ENCODE results near the gene TMEM260. TPM values are rescaled to one million over a fixed set of nuclear protein-coding genes. Genes with fewer than 3 reads are reported as not detected.

Gene TMEM260
- polyA plus RNA-seq, 1 of the 3 experiments (the other 2 are of a cell fraction), result 5.4 TPM

DNA sequence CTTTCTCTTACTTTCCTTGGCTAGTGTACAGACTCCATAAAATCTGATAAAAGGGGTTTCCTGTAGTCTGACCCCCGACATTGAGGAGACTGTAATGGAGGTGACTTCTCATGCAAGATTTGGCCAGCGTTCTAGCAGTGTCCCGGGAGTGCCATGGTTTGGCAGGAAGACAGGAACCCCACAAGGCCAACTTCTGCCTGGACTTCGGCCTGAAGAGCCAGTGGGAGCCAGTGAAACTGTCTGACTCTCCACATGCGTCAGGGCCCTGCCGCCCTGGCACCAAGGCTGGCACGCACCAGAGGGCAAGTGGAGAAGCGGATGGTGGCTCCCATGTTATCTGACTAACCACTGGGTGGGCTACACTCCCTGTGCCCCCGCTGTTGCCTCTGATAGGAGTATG is 70.5 kb downstream of the TMEM260 start:
- Histone ChIP-seq H3K79me2 (ENCODE audit: insufficient read depth) (no peaks in the 10 kb centered on the region), H3K4me3 (ENCODE audit: low read depth in 2 of 2, low read length in 1 of 2) (no peak overlapping the region), H3K27ac (ENCODE audit: low read depth in 2 of 2, low read length in 1 of 2) (no peak overlapping the region), H3K4me1 (ENCODE audit: control insufficient read depth in 1 of 2, insufficient read depth in 2 of 2, low read depth in 1 of 2, low read length in 1 of 2) (no peaks in the 10 kb centered on the region; a peak in 1 of 4 replicates), H3K9me3 (no peaks in the 10 kb centered on the region), H3F3A (replicated peaks; ENCODE audit: insufficient read depth) (no peaks in the 10 kb centered on the region), H2AFZ (ENCODE audit: low read depth) (no peak overlapping the region), H3K36me3 (replicated peaks in 1 of 2; ENCODE audit: control insufficient read depth in 1 of 2, insufficient read depth in 2 of 2, low read length in 1 of 2) (peaks cover 4 to 5% of the 10 kb centered on the region in 2 experiments), H3K4me2 (no peak overlapping the region), H3K27me3 (ENCODE audit: insufficient read depth) (no peaks in the 10 kb centered on the region), H3K9ac (no peak overlapping the region), H4K20me1 (ENCODE audit: insufficient read depth) (no peaks in the 10 kb centered on the region), H3K9me2 (no peaks in the 10 kb centered on the region)
- TF ChIP-seq NRF1 (IDR thresholded peaks at IDR 0.05; ENCODE audit: low read depth, low read length) (no peak), RFX5 (IDR thresholded peaks at IDR 0.05; ENCODE audit: low read length) (no peak), RXRA (IDR thresholded peaks at IDR 0.05; ENCODE audit: borderline replicate concordance, low read depth) (no peak), SIN3A (IDR thresholded peaks at IDR 0.05; ENCODE audit: borderline replicate concordance, low read depth, low read length) (no peak), SMC3 (IDR thresholded peaks at IDR 0.05; ENCODE audit: low read depth, low read length) (no peak), MEF2A (IDR thresholded peaks at IDR 0.05; ENCODE audit: borderline replicate concordance, low read depth) (no peak), TCF12 (IDR thresholded peaks at IDR 0.05) (no peak), NFIC (IDR thresholded peaks at IDR 0.05; ENCODE audit: borderline replicate concordance) (no peak)
- TF ChIP-seq, protein P1, sequence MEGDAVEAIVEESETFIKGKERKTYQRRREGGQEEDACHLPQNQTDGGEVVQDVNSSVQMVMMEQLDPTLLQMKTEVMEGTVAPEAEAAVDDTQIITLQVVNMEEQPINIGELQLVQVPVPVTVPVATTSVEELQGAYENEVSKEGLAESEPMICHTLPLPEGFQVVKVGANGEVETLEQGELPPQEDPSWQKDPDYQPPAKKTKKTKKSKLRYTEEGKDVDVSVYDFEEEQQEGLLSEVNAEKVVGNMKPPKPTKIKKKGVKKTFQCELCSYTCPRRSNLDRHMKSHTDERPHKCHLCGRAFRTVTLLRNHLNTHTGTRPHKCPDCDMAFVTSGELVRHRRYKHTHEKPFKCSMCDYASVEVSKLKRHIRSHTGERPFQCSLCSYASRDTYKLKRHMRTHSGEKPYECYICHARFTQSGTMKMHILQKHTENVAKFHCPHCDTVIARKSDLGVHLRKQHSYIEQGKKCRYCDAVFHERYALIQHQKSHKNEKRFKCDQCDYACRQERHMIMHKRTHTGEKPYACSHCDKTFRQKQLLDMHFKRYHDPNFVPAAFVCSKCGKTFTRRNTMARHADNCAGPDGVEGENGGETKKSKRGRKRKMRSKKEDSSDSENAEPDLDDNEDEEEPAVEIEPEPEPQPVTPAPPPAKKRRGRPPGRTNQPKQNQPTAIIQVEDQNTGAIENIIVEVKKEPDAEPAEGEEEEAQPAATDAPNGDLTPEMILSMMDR (IDR thresholded peaks at IDR 0.05), result no peak
- TF ChIP-seq, protein P2, sequence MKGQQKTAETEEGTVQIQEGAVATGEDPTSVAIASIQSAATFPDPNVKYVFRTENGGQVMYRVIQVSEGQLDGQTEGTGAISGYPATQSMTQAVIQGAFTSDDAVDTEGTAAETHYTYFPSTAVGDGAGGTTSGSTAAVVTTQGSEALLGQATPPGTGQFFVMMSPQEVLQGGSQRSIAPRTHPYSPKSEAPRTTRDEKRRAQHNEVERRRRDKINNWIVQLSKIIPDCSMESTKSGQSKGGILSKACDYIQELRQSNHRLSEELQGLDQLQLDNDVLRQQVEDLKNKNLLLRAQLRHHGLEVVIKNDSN (IDR thresholded peaks at IDR 0.05; ENCODE audit: borderline replicate concordance, low read depth), result no peak
- ChIA-PET POLR2A (no interaction called here), CTCF (no interaction called here)
- 79% methylated on average over 6 of the region's 9 CpGs for WGBS (ENCODE audit: low lambda C conversion rate)
- no peak for DNase-seq

DNA sequence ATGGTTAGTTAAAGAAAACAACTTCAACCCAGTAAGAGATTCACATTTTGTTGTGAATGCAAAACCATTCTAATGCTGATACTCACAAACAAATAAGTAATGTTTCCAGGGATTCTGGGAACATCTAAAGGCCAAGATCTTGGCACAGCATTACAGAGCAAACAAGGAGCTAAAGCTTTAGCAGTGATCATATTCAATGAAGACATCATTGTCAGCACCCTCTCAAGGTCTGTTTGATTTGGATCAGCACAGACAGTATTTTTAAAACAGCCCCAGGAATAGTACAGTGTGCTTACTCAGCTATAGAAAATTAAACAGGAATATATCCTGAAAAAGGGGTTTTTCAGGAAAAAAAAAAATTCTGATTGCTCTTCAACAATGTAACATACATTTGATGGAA is 71.4 kb downstream of the TMEM260 start:
- no peak for DNase-seq
- POLR2A ChIA-PET, result no interaction called here
- no peak for TF ChIP-seq JUND (IDR thresholded peaks at IDR 0.05)
- no peak for TF ChIP-seq NFIC (IDR thresholded peaks at IDR 0.05; ENCODE audit: borderline replicate concordance)
- TF ChIP-seq, protein P3, sequence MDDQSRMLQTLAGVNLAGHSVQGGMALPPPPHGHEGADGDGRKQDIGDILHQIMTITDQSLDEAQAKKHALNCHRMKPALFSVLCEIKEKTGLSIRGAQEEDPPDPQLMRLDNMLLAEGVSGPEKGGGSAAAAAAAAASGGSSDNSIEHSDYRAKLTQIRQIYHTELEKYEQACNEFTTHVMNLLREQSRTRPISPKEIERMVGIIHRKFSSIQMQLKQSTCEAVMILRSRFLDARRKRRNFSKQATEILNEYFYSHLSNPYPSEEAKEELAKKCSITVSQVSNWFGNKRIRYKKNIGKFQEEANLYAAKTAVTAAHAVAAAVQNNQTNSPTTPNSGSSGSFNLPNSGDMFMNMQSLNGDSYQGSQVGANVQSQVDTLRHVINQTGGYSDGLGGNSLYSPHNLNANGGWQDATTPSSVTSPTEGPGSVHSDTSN (IDR thresholded peaks at IDR 0.05), result no peak
- TF ChIP-seq MEF2A (IDR thresholded peaks at IDR 0.05; ENCODE audit: borderline replicate concordance, low read depth), result no peak
- TF ChIP-seq YY1 (IDR thresholded peaks at IDR 0.05; ENCODE audit: low read depth), result no peak
- no peak for TF ChIP-seq FOSL2 (IDR thresholded peaks at IDR 0.05; ENCODE audit: borderline replicate concordance, low read depth)
- TF ChIP-seq TEAD4 (IDR thresholded peaks at IDR 0.05; ENCODE audit: borderline replicate concordance, insufficient read depth), result no peak
- TF ChIP-seq RFX5 (IDR thresholded peaks at IDR 0.05; ENCODE audit: low read length), result no peak
- no peak for TF ChIP-seq EP300 (IDR thresholded peaks at IDR 0.05; ENCODE audit: borderline replicate concordance in 1 of 2, low read depth in 1 of 2, low read length in 1 of 2)
- no peak for TF ChIP-seq RXRA (IDR thresholded peaks at IDR 0.05; ENCODE audit: borderline replicate concordance, low read depth)
- TF ChIP-seq, protein P4, sequence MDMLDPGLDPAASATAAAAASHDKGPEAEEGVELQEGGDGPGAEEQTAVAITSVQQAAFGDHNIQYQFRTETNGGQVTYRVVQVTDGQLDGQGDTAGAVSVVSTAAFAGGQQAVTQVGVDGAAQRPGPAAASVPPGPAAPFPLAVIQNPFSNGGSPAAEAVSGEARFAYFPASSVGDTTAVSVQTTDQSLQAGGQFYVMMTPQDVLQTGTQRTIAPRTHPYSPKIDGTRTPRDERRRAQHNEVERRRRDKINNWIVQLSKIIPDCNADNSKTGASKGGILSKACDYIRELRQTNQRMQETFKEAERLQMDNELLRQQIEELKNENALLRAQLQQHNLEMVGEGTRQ (IDR thresholded peaks at IDR 0.05; ENCODE audit: borderline replicate concordance, low read depth, low read length), result no peak
- TF ChIP-seq NRF1 (IDR thresholded peaks at IDR 0.05; ENCODE audit: low read depth, low read length), result no peak
- TF ChIP-seq, protein P1 (IDR thresholded peaks at IDR 0.05), result no peak
- no peak for TF ChIP-seq FOXJ3 (CRISPR knock-in tag; IDR thresholded peaks at IDR 0.05)
- no peak for TF ChIP-seq POLR2AphosphoS5 (IDR thresholded peaks at IDR 0.05; ENCODE audit: low read depth, low read length)
- peaks cover 4 to 5% of the 10 kb centered on the region in 2 experiments for H3K36me3 ChIP-seq (replicated peaks in 1 of 2; ENCODE audit: control insufficient read depth in 1 of 2, insufficient read depth in 2 of 2, low read length in 1 of 2)
- H3K9me2 ChIP-seq, result no peaks in the 10 kb centered on the region
- no peaks in the 10 kb centered on the region for H3K9me3 ChIP-seq
- no peak overlapping the region for H3K4me3 ChIP-seq (ENCODE audit: low read depth in 2 of 2, low read length in 1 of 2)
- no peak overlapping the region for H3K4me2 ChIP-seq
- no peaks in the 10 kb centered on the region for H3K27me3 ChIP-seq (ENCODE audit: insufficient read depth)
- no peaks in the 10 kb centered on the region for H3F3A ChIP-seq (replicated peaks; ENCODE audit: insufficient read depth)
- H3K79me2 ChIP-seq (ENCODE audit: insufficient read depth), result no peaks in the 10 kb centered on the region
- CTCF ChIA-PET, result no interaction called here
- no peak overlapping the region for H3K27ac ChIP-seq (ENCODE audit: low read depth in 2 of 2, low read length in 1 of 2)
- no peak overlapping the region for H2AFZ ChIP-seq (ENCODE audit: low read depth)
- H4K20me1 ChIP-seq (ENCODE audit: insufficient read depth), result no peaks in the 10 kb centered on the region
- H3K9ac ChIP-seq, result no peak overlapping the region
- no peaks in the 10 kb centered on the region; a peak in 1 of 4 replicates for H3K4me1 ChIP-seq (ENCODE audit: control insufficient read depth in 1 of 2, insufficient read depth in 2 of 2, low read depth in 1 of 2, low read length in 1 of 2)
